Stimulated activated memory B cell treated with anti-CD40 and anti-IgM and Interleukin-4, amounts not matched to agents 10 μg/mL and 1 μg/mL and 100 μg/mL, for 72 hours (primary cell): ENCODE data around the gene RAPSN.

Experiments used
- ATAC-seq: fragments of 150-1000 bp; cut with Tn5 transposase; 2 replicates; pipeline ENCODE4 v1.10.0; 2021
- H3K27ac Mint-ChIP-seq: one replicate; pipeline ENCODE4 v1.8.0; 2022; ENCODE audit warnings: mild to moderate bottlenecking, mixed read lengths
- H3K27me3 Mint-ChIP-seq: one replicate; pipeline ENCODE4 v1.8.0; 2022; ENCODE audit warnings: mixed read lengths
- H3K36me3 Mint-ChIP-seq: one replicate; pipeline ENCODE4 v1.8.0; 2022; ENCODE audit warnings: mixed read lengths
- H3K4me1 Mint-ChIP-seq: one replicate; pipeline ENCODE4 v1.8.0; 2022; ENCODE audit warnings: mixed read lengths
- H3K4me3 Mint-ChIP-seq: one replicate; pipeline ENCODE4 v1.8.0; 2022; ENCODE audit warnings: mild to moderate bottlenecking, moderate library complexity, mixed read lengths
- H3K9me3 Mint-ChIP-seq: one replicate; pipeline ENCODE4 v1.8.0; 2022; ENCODE audit warnings: mixed read lengths

Gene RAPSN

GRCh38 chr11:47394322-47395222 is 54.4 kb downstream of the RAPSN start:
- Mint-ChIP-seq H3K4me3 (peak overlapping the region; percentile 53), H3K36me3 (no peaks in the 10 kb centered on the region), H3K4me1 (peaks cover 79% of the 10 kb centered on the region), H3K9me3 (no peaks in the 10 kb centered on the region), H3K27ac (peak overlapping the region; percentile 98), H3K27me3 (no peaks in the 10 kb centered on the region)
- peak; percentile 77 for ATAC-seq

DNA sequence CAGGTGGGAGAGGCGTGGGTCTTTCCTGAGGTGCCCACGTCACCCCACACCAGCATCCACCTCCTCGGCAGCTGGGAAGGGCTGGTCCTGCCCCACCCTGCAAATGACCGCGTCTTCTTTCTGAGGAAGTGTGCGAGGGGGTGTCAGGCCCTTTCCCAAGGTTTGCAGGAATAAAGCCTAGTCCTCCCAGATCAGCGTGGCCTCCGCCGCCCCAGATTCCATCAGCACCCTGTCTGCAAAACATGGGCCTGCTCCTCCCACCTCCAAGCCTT is 55.0 kb downstream of the RAPSN start:
- Mint-ChIP-seq H3K4me3 (peak overlapping the region; percentile 53), H3K36me3 (no peaks in the 10 kb centered on the region), H3K27ac (peak overlapping the region; percentile 98), H3K9me3 (no peaks in the 10 kb centered on the region), H3K4me1 (peaks cover 80% of the 10 kb centered on the region), H3K27me3 (no peaks in the 10 kb centered on the region)
- no peak for ATAC-seq

DNA sequence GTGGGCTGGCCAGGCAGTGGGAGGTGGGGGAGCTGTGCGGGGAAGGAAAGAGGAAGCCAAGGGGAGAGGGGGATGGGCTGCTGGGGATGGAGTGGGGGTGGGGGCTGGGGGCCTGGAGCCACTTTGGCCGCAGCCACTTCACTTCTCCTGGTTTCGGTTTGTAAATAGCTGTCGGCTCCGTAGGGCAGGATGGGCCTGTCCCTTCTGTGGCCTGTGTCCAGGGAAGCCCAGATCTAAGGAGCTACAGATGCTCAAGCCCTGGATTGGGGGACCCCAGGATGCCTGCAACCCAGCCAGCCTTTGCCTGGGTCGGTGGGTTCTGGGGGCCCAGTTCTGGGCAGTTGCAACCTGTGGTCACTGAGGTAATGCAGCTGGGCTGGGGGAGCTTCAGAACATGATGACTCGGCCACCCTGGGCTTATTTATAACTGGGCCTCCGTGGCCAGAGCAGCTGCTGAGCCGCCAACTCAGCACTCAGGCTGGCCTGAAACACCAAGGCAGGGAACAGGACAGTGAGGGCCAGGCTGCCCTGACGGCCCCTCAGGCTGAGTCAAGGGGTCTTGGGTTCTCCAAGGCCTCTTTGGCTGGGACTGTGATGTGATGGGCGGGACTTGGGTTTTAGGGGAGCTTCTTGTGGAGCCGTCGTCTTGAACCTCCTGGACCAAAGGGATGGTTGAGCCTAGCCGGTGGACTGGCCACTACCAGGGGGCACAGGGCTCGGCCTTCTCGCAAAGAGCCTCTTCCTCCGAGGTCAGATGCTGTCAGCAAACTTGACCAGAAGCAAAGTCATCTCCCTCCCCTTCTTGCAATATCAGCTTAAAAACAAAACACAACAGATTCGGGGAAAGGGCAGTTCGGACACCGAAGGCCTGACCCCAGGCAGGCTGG is 55.5 kb downstream of the RAPSN start:
- Mint-ChIP-seq H3K4me3 (no peak overlapping the region), H3K27me3 (no peaks in the 10 kb centered on the region), H3K36me3 (no peaks in the 10 kb centered on the region), H3K27ac (peak overlapping the region; percentile 98), H3K4me1 (peaks cover 76% of the 10 kb centered on the region), H3K9me3 (no peaks in the 10 kb centered on the region)
- no peak for ATAC-seq

DNA sequence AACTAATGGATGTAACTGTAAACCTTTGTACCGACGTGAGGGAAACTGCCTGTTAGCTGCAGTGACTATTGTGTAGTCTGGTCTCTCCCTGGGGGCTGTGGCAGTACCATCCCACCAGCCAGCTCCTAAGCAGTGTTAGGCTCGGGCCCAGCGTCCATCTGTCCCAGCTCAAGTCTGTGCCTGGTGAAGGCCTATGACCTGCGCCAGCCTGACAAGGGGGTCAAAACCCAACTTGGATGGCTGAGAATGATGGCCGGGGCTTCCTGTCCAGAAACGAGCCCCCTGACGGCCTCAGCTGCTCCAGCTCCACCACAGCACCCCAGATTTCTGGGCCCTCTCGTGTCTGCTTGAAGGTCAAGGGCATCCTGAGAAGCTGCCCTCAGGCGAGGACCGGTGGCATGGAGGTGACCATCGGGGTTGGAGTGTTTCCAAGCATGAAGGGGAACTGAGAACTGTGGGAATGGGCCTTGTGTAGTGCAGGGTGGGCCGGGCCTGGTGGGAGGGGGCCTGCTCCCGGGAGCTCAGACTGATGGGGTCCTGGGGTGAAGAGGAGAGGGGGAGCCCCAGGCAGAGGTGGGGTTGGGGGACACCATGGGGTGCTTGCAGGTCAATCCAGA is 56.3 kb downstream of the RAPSN start:
- no peak for ATAC-seq
- peak overlapping the region; percentile 98 for H3K27ac Mint-ChIP-seq
- H3K36me3 Mint-ChIP-seq, result no peaks in the 10 kb centered on the region
- peaks cover 71% of the 10 kb centered on the region for H3K4me1 Mint-ChIP-seq
- no peak overlapping the region for H3K4me3 Mint-ChIP-seq
- no peaks in the 10 kb centered on the region for H3K27me3 Mint-ChIP-seq
- H3K9me3 Mint-ChIP-seq, result no peaks in the 10 kb centered on the region

DNA sequence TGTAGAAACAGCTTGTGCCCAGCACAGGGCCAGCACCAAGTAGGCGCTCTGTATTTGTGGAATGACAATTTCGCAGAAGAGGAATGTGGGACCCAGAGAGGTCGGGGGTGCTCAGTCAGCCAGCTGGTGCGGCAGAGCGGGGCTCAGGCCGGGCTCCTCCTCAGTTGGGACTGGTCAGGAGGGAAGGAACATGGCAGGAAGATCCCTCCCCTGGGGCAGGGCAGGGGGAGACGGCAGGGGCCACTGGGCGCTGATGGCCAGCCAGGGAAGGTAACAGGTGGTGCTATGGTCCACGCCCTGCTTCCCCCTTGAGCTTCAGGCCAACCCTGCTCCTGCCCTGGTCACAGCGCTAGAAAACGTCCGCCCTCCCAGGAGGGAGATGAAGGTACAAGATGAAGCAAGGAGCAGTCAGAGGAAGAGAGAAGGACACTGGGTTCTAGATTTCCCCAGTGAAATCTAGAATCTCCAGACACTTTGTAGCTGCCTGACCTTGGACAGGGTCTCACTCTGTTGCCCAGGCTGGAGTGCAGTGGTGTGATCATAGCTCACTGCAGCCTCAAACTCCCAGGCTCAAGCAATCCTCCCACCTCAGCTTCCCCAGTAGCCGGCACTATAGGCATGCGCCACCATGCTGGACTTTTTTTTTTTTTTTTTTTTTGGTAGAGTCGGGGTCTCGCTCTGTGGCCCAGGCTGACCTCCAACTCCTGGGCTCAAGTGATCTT is 57.1 kb downstream of the RAPSN start:
- Mint-ChIP-seq H3K27me3 (no peaks in the 10 kb centered on the region), H3K27ac (peak overlapping the region; percentile 98), H3K4me3 (no peak overlapping the region), H3K4me1 (peaks cover 65% of the 10 kb centered on the region), H3K9me3 (no peaks in the 10 kb centered on the region), H3K36me3 (no peaks in the 10 kb centered on the region)
- ATAC-seq, result no peak

GRCh38 chr11:47391077-47391583 is 57.8 kb downstream of the RAPSN start:
- peak overlapping the region; percentile 98 for H3K27ac Mint-ChIP-seq
- H3K27me3 Mint-ChIP-seq, result no peaks in the 10 kb centered on the region
- H3K4me3 Mint-ChIP-seq, result peak overlapping the region; percentile 33
- no peaks in the 10 kb centered on the region for H3K36me3 Mint-ChIP-seq
- peak; percentile 74 for ATAC-seq
- H3K9me3 Mint-ChIP-seq, result no peaks in the 10 kb centered on the region
- H3K4me1 Mint-ChIP-seq, result peaks cover 65% of the 10 kb centered on the region

GRCh38 chr11:47390422-47390760 is 58.5 kb downstream of the RAPSN start:
- Mint-ChIP-seq H3K4me3 (no peak overlapping the region), H3K36me3 (no peaks in the 10 kb centered on the region), H3K4me1 (peaks cover 57% of the 10 kb centered on the region), H3K9me3 (no peaks in the 10 kb centered on the region), H3K27ac (peak overlapping the region; percentile 98), H3K27me3 (no peaks in the 10 kb centered on the region)
- ATAC-seq, result no peak

GRCh38 chr11:47389577-47390421 is 59.1 kb downstream of the RAPSN start:
- H3K4me3 Mint-ChIP-seq, result no peak overlapping the region
- no peaks in the 10 kb centered on the region for H3K9me3 Mint-ChIP-seq
- no peaks in the 10 kb centered on the region for H3K36me3 Mint-ChIP-seq
- no peaks in the 10 kb centered on the region for H3K27me3 Mint-ChIP-seq
- peak overlapping the region; percentile 98 for H3K27ac Mint-ChIP-seq
- ATAC-seq, result no peak
- H3K4me1 Mint-ChIP-seq, result peaks cover 53% of the 10 kb centered on the region

GRCh38 chr11:47388697-47389576 is 60.0 kb downstream of the RAPSN start:
- H3K4me3 Mint-ChIP-seq, result no peak overlapping the region
- no peaks in the 10 kb centered on the region for H3K36me3 Mint-ChIP-seq
- no peak for ATAC-seq
- H3K27me3 Mint-ChIP-seq, result no peaks in the 10 kb centered on the region
- no peaks in the 10 kb centered on the region for H3K9me3 Mint-ChIP-seq
- peaks cover 47% of the 10 kb centered on the region for H3K4me1 Mint-ChIP-seq
- H3K27ac Mint-ChIP-seq, result peak overlapping the region; percentile 98

DNA sequence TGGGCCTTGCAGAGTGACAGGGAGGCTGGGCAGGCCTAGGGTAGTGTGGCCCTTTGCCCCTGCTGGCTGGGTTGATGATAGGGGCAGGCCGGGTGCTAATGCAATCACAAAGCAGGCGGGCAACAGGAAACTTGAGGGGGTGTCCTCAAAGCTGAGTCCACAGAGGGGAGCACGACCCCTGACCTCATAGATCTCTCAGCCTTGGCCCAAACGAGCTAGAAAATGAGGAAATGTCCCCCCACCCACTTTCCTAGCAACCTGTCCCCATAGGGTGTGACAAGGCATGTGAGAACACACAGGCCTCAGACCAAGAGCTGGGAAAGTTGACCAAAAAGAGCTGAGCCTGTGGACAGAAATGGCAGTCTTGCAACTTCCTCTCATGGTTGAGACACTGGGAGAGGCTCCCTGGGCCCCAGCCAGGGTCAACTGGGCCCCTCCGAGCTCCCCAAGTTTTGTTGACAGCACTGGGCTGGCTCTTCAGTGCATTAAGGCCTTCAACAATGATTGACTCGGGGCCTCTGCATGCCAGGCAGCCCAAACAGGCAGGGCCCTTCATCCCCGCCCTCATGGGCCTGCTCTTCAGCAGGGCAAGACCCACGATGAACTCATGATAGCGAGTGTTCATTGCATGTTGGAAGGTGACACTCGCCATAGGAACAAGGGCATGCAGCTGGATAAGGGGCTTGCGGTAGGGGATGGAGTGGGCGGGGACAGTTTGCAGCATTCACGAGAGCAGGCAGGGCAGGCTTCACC is 60.8 kb downstream of the RAPSN start:
- Mint-ChIP-seq H3K36me3 (no peaks in the 10 kb centered on the region), H3K9me3 (no peaks in the 10 kb centered on the region), H3K4me1 (peaks cover 43% of the 10 kb centered on the region), H3K4me3 (no peak overlapping the region), H3K27ac (no peak overlapping the region), H3K27me3 (no peaks in the 10 kb centered on the region)
- no peak for ATAC-seq
